HepG2 (cell line): ENCODE results near the gene SLC12A9. TPM values are rescaled to one million over a fixed set of nuclear protein-coding genes. Genes with fewer than 3 reads are reported as not detected.

Experiments used
- HMG20B ChIP-seq: conservative IDR thresholded peaks from 2 replicates; pipeline ENCODE4 v1.6.1; 2016; ENCODE audit warnings: missing genetic modification reagents, missing compliant biosample characterization
- HOMEZ ChIP-seq: IDR thresholded peaks from 2 replicates; pipeline ENCODE4 v1.6.1; 2016; ENCODE audit warnings: low read depth
- MATR3 ChIP-seq: sonication (generic); formaldehyde crosslinking; IDR thresholded peaks from 2 replicates; pipeline ENCODE4 v1.4.0; 2020; ENCODE audit warnings: missing genetic modification reagents
- NFIC ChIP-seq: IDR thresholded peaks from 2 replicates; pipeline ENCODE4 v1.6.1; 2012; ENCODE audit warnings: mild to moderate bottlenecking, low read length, inconsistent platforms
- NRL ChIP-seq: sonication (generic); formaldehyde crosslinking; IDR thresholded peaks from 2 replicates; pipeline ENCODE4 v1.5.0; 2020; ENCODE audit warnings: missing genetic modification reagents, mild to moderate bottlenecking, moderate library complexity, borderline replicate concordance
- PCBP1 ChIP-seq: fragments of 200-400 bp; formaldehyde crosslinking; IDR thresholded peaks from 2 replicates; pipeline ENCODE4 v1.6.1; 2017; ENCODE audit warnings: mild to moderate bottlenecking, low read depth, low read length, borderline replicate concordance
- RERE ChIP-seq: IDR thresholded peaks from 2 replicates; pipeline ENCODE4 v1.6.1; 2016; ENCODE audit warnings: low read depth, missing genetic modification reagents, missing compliant biosample characterization
- TAF1 ChIP-seq: sonication (generic); formaldehyde crosslinking; IDR thresholded peaks from 2 replicates; pipeline ENCODE4 v1.4.0; 2020; ENCODE audit warnings: missing genetic modification reagents
- TEAD3 ChIP-seq: optimal IDR thresholded peaks from 2 replicates; pipeline ENCODE3; 2016; ENCODE audit warnings: borderline replicate concordance
- TERF1 ChIP-seq: sonication (generic); formaldehyde crosslinking; IDR thresholded peaks from 2 replicates; pipeline ENCODE4 v1.8.0; 2022; ENCODE audit warnings: mild to moderate bottlenecking, missing genetic modification reagents, moderate library complexity
- TFAP4 ChIP-seq: sonication (generic); IDR thresholded peaks from 2 replicates; pipeline ENCODE4 v1.6.1; 2016; ENCODE audit warnings: low read depth, borderline replicate concordance
- TFDP1 ChIP-seq: IDR thresholded peaks from 2 replicates; pipeline ENCODE4 v1.6.1; 2016; ENCODE audit warnings: missing compliant biosample characterization, missing genetic modification reagents, borderline replicate concordance
- ZBTB26 ChIP-seq: IDR thresholded peaks from 2 replicates; pipeline ENCODE4 v1.6.1; 2016; ENCODE audit warnings: missing compliant biosample characterization, missing genetic modification reagents, borderline replicate concordance
- ZBTB43 ChIP-seq: sonication (generic); formaldehyde crosslinking; conservative IDR thresholded peaks from 2 replicates; pipeline ENCODE4 v1.4.0; 2020; ENCODE audit warnings: missing genetic modification reagents
- ZNF775 ChIP-seq: sonication (generic); formaldehyde crosslinking; IDR thresholded peaks from 2 replicates; pipeline ENCODE4 v1.4.0; 2020; ENCODE audit warnings: missing genetic modification reagents, mild to moderate bottlenecking, moderate library complexity, borderline replicate concordance
- polyA plus RNA-seq, 8 experiments: library from polyadenylated mRNA; depleted of rRNA in 3 of 8; stranded (reverse) in 7 of 8; unstranded in 1 of 8; fragments of >200 nt; fragmentation: Illumina TruSeq in 4 of 8; extraction: Trizol in 4 of 8; gene quantifications; 2 replicates each; pipeline versions ENCODE4 v1.2.1 to v1.2.3, GENCODE V29; 2011 to 2016; ENCODE audit warnings: low read depth in 4 of 8, missing spikeins in 1 of 8, mixed read lengths in 1 of 8; ENCODE audit not compliant: insufficient read depth in 1 of 8
- total RNA-seq, 5 experiments: library from RNA; depleted of rRNA; stranded (reverse); fragments of >200 nt; fragmentation: Illumina TruSeq; extraction: Trizol; gene quantifications; 2 replicates each; pipeline ENCODE4 v1.2.3, GENCODE V29; 2016; ENCODE audit warnings: low read depth in 1 of 5

Gene SLC12A9
- total and polyA plus RNA-seq, 2 of the 13 experiments (the other 11 are each of a cell fraction or from before 2014, with no cell fraction given): 8.7 to 16.6 TPM

- TF ChIP-seq TFDP1 (CRISPR knock-in tag): no peak
- TF ChIP-seq PCBP1: 0 out of 2 replicates have a peak, but pooled peaks have one; percentile 14
- 0 out of 2 replicates have a peak, but pooled peaks have one; percentile 32 for TF ChIP-seq HMG20B (CRISPR knock-in tag)
- no peak for TF ChIP-seq RERE (CRISPR knock-in tag)
- no peak for TF ChIP-seq HOMEZ
- TF ChIP-seq ZBTB26 (CRISPR knock-in tag): no peak
- TF ChIP-seq MATR3: no peak
- no peak for TF ChIP-seq TEAD3
- no peak for TF ChIP-seq NRL (CRISPR knock-in tag)
- TF ChIP-seq ZBTB43 (CRISPR knock-in tag): 0 out of 2 replicates have a peak, but pooled peaks have one; percentile 52
- TF ChIP-seq TAF1 (CRISPR knock-in tag): peak; percentile 83; the same call in 1 of the 2 replicates
- TF ChIP-seq NFIC: no peak
- TF ChIP-seq TFAP4: no peak
- TF ChIP-seq TERF1 (CRISPR knock-in tag): no peak; the same call in 1 of the 2 replicates
- TF ChIP-seq ZNF775: no peak
Measured at GRCh38 chr7:100888988-100889750, 36.7 kb downstream of the SLC12A9 start, which contains the start of gene UFSP1 (continued).
